ENCODE measurements around the gene ARHGAP15.

ARHGAP15 gene

GRCh38 chr2:143692162-143692561 is 562.9 kb downstream of the ARHGAP15 start:
- no peak for DNase-seq (ENCODE audit: low spot score)

GRCh38 chr2:143692967-143693366 is 563.7 kb downstream of the ARHGAP15 start:
- no peak for DNase-seq (ENCODE audit: low spot score)

- DNase-seq (ENCODE audit: low spot score), result no peak
These were observed 565.1 kb downstream of the ARHGAP15 start for GRCh38 chr2:143694335-143694734.

DNA sequence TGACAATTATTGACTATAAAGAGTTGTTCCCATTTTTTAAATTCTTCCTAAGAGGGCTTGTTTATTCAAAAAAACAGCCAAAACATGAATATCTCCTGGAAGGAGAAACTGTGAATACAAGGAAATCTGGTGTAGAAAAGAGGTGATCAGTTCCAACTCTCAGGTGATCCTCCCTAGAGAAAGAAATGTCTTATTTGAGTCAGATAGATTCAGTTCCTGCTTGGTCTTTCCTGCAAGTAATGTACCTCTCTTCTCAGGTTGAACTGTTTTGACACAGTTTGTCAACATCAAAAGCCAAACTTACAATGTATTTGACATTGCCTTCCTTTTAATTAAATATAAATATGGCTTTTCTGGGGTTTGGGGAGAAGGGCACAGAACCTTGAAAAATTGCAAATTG is 567.4 kb downstream of the ARHGAP15 start:
- no peak for DNase-seq (ENCODE audit: low spot score)

DNA sequence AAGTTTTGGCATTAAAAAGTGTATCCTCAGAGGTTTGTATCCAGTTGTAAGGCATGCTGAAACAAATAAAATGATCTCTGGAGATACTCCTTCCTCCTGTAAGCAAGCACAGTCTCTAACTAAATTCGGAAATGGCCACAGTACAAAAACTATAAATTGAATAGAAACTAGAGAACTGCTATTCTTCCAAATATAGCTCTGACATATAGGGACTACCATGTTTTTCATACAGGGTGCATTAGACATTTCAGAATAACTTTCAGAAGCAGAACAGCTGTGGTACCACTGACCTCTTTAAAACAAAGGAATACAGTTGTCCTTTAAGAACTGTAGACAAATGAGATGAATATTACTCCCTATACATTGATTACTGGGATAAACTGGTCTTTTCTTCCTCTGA is 568.5 kb downstream of the ARHGAP15 start:
- no peak for DNase-seq (ENCODE audit: low spot score)

DNA sequence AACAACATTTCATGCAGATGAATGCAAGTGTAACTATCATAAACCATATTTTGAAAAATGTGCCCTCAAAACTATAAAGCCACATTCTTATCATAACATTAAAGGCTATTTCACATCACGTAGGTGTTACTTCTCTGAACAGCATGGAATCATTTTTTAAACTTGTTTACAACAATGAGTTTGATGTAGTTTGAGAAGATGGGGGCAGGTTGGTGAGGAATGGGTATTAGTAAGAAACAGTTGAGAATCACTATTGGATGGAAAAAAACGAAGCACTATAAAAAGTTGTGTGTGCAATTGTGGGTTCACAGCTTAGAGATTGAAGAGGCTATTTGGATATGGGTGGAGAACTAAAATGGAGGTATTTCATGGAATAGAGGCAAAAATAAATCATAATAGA is 569.1 kb downstream of the ARHGAP15 start:
- no peak for DNase-seq (ENCODE audit: low spot score)

- no peak for DNase-seq (ENCODE audit: low spot score)
These were observed 569.8 kb downstream of the ARHGAP15 start for GRCh38 chr2:143698888-143699570.

GRCh38 chr2:143700865-143701264 is 571.6 kb downstream of the ARHGAP15 start:
- no peak for DNase-seq (ENCODE audit: low spot score)

DNA sequence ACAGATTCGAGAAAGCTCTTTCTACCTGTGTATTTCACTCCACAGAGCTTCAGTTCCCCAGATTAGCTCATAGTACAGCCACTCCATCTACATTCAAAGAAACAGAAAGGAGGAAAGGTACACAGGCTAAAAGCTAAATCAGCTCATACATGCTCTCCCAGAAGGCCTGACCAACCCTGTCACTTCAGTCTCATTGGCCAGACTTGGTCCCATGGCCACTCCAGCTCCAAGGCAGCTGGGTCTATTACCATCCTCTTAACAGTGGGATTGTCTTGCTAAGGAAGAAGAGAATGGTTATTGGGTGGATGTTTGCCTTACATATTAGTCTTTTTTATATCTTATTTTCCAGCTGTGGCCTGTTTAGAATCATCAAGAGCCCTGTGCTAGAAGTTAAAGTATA is 572.6 kb downstream of the ARHGAP15 start:
- DNase-seq (ENCODE audit: low spot score), result no peak

DNA sequence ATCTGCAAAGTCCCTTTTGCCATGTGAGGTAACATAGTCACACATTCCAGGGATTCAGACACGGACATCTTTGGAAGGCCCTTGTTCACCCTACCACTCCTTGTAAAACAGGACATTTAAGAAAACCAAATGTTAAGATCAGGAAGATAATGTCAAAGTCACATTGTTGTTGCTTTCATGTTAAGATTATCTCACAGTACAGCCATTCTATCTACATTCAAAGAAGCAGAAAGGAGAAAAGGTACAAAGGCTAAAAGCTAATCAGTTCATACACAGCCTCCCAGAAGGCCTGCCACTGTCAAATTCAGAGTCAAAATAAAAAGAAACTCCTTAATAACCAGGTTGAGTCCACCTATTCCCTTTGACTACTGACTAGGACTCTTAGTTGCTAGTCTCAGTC is 573.7 kb downstream of the ARHGAP15 start:
- DNase-seq (ENCODE audit: low spot score), result no peak

DNA sequence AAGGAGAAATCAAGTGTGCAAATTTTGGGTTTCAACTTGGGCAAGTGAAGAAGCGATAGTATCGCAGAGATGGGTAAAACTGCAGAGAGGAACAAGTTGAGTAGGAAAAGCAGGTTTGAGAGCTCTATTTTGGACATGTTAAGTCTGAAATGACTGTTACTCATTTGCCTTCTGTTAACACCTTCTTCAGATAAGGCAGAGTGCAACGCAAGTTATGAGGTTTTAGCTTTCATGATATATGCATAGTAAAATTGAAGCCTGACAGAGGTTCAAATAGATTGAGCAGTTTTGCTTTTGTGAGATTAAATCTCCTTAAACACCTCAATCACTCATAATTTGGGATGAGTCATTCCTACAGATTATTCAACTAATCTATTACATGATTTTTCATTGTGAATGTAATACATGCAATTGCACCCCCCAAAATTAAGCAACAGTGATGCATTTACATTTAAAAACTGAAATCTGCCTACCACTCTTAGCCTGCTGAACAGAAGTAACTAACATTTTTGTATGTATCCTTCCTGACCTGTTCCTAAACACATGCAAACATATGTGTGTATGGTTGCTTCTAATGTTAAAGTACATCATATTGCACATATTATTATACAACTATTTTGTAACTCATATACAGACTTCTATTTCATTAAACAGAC is 575.4 kb downstream of the ARHGAP15 start:
- no peak for DNase-seq (ENCODE audit: low spot score)

DNA sequence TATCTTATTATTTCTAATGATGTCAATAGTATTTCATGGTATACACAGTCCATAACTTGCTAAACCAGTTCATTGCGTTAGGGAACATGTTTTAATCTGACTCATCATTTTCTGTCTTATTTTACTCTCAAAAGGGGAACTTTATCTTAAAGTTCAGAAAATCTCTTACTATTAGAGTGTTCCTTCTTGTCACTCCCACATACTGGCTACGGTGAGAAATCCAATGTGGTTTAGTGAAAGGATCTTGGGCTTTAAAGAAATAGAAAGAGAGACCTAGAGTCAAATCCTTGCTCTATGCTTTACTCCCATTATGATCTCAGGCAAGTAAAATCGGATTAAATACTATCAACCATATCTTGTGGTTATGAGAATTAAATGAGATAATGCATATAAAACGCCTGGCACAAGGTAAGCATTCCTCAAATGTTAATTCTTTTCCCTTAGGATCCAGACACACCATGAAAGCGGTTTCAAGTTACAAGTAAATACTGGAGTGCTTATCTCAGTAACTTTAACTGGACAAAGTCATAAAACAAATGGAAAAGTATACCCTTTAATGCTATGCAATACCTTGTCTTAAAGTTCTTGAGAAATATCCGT is 576.0 kb downstream of the ARHGAP15 start:
- DNase-seq (ENCODE audit: low spot score), result no peak

DNA sequence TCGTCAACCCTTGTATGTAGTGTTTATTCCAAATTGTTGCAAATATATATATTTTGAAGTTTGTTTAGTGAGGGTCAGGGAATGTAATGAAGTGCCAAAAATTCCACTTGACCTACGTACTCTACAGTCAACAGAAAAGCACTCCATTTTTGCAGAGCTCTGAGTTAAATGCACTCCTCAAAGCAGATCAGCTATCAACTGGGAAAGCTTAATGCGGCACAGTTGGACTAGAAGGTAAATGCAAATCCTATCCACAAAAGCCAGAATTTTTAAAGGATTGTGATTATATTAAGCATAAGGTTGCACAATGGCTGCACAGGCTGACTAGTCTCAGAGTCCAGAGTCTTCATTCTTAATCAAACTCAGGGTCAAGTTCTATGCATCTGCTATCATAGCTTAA is 577.1 kb downstream of the ARHGAP15 start:
- no peak for DNase-seq (ENCODE audit: low spot score)

DNA sequence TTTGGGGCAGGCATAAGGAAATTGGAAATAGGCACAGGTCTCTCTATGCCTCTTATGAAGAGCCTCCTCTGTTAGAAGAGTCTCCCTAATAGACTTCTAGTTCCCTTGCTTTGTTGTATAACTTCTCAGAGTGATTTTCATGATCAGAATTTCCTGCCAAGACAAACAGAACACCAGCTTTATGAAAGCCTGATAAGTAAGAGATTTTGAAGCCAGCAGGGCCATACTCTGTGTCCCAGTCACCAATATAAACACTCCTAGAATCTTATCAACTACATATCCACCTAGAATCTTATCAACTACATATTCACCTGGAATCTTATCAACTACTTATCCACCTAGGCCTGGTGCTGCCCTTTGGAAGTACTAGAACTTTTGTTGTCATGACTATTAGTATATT is 579.5 kb downstream of the ARHGAP15 start:
- no peak for DNase-seq (ENCODE audit: low spot score)

GRCh38 chr2:143710196-143710595 is 581.0 kb downstream of the ARHGAP15 start:
- DNase-seq (ENCODE audit: low spot score), result no peak

- DNase-seq (ENCODE audit: low spot score), result no peak
These were observed 581.7 kb downstream of the ARHGAP15 start for GRCh38 chr2:143710879-143711278.

GRCh38 chr2:143716522-143716921 is 587.3 kb downstream of the ARHGAP15 start:
- DNase-seq (ENCODE audit: low spot score), result no peak

GRCh38 chr2:143717053-143717452 is 587.8 kb downstream of the ARHGAP15 start:
- DNase-seq (ENCODE audit: low spot score), result no peak

GRCh38 chr2:143717536-143718168 is 588.4 kb downstream of the ARHGAP15 start:
- DNase-seq (ENCODE audit: low spot score), result no peak

DNA sequence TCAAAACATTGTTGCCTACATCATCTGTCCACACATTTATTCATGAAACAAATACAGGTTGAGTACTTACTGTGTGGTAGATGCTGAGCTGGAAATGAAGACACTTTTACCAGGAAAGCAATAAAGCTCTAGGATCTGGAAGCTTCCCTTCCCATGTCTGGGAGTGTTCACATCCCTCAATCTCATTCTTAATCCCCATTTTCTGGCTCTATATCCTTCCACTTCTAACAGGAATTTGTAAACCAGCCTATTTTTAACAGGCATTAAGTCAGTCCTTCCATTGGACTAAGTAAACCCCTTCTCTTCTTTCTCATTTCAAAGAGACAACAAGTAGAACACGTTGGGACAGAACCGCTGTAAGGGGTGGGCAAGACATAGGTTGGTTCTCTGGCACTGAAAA is 589.5 kb downstream of the ARHGAP15 start:
- no peak for DNase-seq (ENCODE audit: low spot score)

GRCh38 chr2:143719406-143719805 is 590.2 kb downstream of the ARHGAP15 start:
- no peak for DNase-seq (ENCODE audit: low spot score)

DNA sequence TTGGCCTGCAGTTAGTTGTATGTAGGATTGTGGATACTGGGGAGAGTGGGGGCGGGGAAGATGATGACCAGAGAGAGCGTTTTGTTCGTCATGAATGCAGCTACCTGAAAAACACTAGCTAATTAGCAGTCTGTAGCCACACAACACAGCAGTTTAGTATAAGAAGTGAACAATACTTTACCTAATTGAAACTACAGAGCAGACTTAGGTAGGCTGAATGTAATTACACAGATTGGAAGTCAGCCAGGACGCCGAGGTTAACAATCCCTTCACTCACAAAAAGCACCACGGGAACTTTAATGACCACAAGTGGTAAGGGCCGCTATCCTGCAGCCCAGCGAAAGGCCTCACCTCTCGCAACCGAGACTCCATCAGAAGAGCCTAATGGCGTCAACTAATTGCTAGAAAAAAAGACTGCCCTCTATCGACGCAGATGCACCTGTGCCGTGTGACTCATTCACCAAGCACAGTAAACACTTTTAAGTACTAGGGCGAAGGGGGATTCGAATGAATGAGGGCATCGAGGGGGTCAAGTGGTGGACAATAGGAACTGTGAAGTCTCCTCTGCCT is 591.0 kb downstream of the ARHGAP15 start:
- no peak for DNase-seq (ENCODE audit: low spot score)

DNA sequence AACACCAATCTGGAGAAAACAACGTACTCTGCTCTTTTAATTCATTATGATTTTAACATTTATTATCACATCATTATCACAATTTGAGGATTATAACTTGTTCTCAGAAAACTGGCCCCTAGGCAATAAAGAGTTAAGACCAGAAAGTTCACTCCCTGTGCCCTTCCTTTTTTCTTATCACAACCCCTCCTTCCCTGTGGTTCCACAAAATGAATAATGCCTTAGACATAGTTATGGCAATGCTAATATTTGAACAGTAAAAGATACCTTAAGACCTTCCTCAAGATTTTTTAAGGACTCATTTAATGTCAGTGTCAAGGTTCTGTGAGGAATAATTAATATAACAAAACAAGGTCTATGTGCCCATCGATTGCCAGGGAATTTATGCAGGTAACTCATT is 596.2 kb downstream of the ARHGAP15 start:
- no peak for DNase-seq (ENCODE audit: low spot score)

All from CD4-positive, alpha-beta T cell treated with Interleukin-15 for 4 hours (primary cell).